ACC112 (cell line): ENCODE measurements around the gene CFAP74.

Source experiments
- H2AFZ ChIP-seq: fragments of 200-600 bp; sonication (generic); one replicate; pipeline ENCODE4 v1.6.0; 2017; ENCODE audit warnings: antibody characterized with exemption, low read length; ENCODE audit not compliant: unreplicated experiment
- H3K27ac ChIP-seq: fragments of 200-600 bp; sonication (generic); 2 replicates; pipeline ENCODE4 v1.5.1; 2014; ENCODE audit warnings: low read depth, mild to moderate bottlenecking, antibody characterized with exemption, low read length, moderate library complexity
- H3K27me3 ChIP-seq: fragments of 200-600 bp; sonication (generic); 2 replicates; pipeline ENCODE4 v1.6.1; 2014; ENCODE audit warnings: mild to moderate bottlenecking, antibody characterized with exemption, low read length, moderate library complexity, mixed read lengths; ENCODE audit not compliant: insufficient read depth
- H3K36me3 ChIP-seq: fragments of 200-600 bp; sonication (generic); 2 replicates; pipeline ENCODE4 v1.6.1; 2016; ENCODE audit warnings: mild to moderate bottlenecking, antibody characterized with exemption, low read length, moderate library complexity, mixed read lengths; ENCODE audit not compliant: insufficient read depth
- H3K4me1 ChIP-seq: fragments of 200-600 bp; sonication (generic); one replicate; pipeline ENCODE4 v1.6.1; 2016; ENCODE audit warnings: low read length, mixed read lengths; ENCODE audit not compliant: insufficient read depth, unreplicated experiment, control insufficient read depth
- H3K4me3 ChIP-seq: fragments of 200-600 bp; sonication (generic); 2 replicates; pipeline ENCODE4 v1.5.1; 2014; ENCODE audit warnings: mild to moderate bottlenecking, low read depth, low read length
- H3K79me2 ChIP-seq: fragments of 200-600 bp; sonication (generic); one replicate; pipeline ENCODE4 v1.6.0; 2016; ENCODE audit warnings: low read length; ENCODE audit not compliant: control insufficient read depth, unreplicated experiment, insufficient read depth

Gene CFAP74

GRCh38 chr1:2018217-2019171 lies 14.9 kb upstream of the CFAP74 start:
- H3K27me3 ChIP-seq = peaks cover 80% of the 10 kb centered on the region
- H3K4me3 ChIP-seq = no peak overlapping the region
- no peak overlapping the region for H2AFZ ChIP-seq

DNA sequence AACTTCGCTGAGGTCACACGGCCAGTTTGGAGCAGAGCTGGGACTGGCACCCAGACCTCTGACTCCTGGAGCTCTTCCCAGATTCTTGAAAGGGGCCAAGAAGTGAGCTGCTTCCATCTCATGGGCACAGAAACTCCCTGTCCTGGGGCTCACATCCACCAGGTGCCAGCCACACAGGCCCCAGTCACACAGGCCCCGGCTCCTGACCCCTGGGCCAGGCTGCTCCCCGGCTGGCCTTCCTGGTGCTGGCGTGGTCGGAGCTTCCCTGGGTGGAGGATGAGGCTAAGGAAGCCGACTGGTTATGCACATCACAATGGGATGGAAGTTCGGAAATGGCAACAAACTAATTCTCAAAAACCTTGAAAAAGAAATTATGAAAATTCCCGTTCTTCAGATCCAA lies 12.5 kb upstream of the CFAP74 start:
- Histone ChIP-seq H3K4me1 (no peaks in the 10 kb centered on the region), H3K36me3 (no peaks in the 10 kb centered on the region), H3K4me3 (no peak overlapping the region), H3K27me3 (peaks cover 80% of the 10 kb centered on the region), H3K79me2 (no peaks in the 10 kb centered on the region), H3K27ac (no peak overlapping the region), H2AFZ (no peak overlapping the region)

More at GRCh38 chr1:2018217-2019171, 14.9 kb upstream of the CFAP74 start:
- Histone ChIP-seq H3K79me2 (no peaks in the 10 kb centered on the region), H3K4me1 (no peaks in the 10 kb centered on the region), H3K36me3 (no peaks in the 10 kb centered on the region), H3K27ac (no peak overlapping the region)

DNA sequence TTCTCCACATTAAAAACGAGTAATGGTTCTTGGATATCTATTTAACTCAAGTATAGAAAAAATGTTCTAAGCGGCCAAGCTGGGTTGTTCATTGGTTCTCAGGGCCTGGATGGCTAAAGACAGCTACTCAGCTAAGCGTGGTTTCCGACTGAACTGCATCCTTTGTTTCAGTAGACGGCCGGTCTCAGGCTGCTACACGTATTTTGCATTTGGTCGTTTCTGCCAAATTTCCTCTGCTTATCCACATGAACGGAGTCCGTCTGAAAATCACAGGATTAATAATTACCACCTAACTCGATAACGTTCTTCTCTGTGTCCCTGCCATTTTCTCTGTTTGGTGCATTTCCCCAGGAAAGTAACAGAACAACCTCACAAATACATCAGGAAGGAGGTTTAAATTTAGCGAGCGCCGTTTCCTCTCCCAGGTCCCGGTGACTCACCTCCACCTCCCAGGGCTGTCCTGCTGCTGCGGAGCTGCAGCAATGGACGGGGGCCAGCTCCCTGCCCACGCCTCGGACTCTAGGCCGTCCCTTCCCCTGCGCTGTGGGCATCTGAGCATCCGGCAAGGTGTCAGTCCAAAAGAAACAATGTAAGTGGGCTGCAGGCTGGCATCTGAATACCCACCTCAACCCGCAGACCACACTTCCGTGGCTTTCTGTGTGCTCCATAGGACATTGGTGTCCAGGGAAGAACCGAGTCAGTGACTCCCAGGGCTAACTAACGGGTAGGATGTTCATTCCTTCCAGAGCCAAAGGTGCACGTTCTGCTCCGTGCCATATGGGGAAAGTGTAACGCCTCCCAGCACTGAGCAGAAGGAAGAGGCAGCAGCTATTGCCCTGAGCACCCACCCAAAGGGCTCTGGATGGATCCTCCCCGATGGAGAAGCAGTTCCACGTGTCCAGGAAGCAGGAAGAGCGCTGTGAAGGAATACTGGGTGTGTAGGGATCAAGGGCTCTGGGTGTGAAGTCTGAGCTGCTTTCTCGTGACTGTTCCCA lies 11.5 kb upstream of the CFAP74 start:
- Histone ChIP-seq H3K79me2 (no peaks in the 10 kb centered on the region), H2AFZ (no peak overlapping the region), H3K4me3 (no peak overlapping the region), H3K36me3 (no peaks in the 10 kb centered on the region), H3K27me3 (peaks cover 78% of the 10 kb centered on the region), H3K27ac (no peak overlapping the region), H3K4me1 (no peaks in the 10 kb centered on the region)

DNA sequence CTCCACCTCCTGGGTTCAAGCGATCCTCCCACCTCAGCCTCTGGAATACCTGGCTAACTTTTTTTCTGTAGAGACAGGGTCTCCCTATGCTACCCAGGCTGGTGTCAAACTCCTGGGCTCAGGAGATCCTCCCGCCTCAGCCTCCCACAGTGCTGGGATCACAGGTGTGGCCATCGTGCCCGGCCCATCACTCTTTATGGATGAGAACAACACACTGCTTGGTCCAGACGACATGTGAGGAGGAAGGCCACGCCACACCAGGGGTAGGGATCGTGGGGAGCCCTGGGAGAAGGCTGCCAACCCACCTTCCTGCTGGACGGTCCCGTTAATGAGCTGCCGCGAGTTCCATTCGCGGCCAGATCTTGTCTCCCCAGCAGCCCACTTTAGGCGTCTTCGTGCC lies 10.6 kb upstream of the CFAP74 start:
- no peak overlapping the region for H3K4me3 ChIP-seq
- peaks cover 78% of the 10 kb centered on the region for H3K27me3 ChIP-seq
- H3K4me1 ChIP-seq = no peaks in the 10 kb centered on the region
- H3K27ac ChIP-seq = no peak overlapping the region
- H3K36me3 ChIP-seq = no peaks in the 10 kb centered on the region
- H3K79me2 ChIP-seq = no peaks in the 10 kb centered on the region
- no peak overlapping the region for H2AFZ ChIP-seq

- Histone ChIP-seq H2AFZ (no peak overlapping the region), H3K27me3 (peaks cover 54% of the 10 kb centered on the region), H3K79me2 (no peaks in the 10 kb centered on the region), H3K4me1 (no peaks in the 10 kb centered on the region), H3K4me3 (no peak overlapping the region), H3K27ac (no peak overlapping the region), H3K36me3 (no peaks in the 10 kb centered on the region)
These were observed 5.8 kb upstream of the CFAP74 start for GRCh38 chr1:2009101-2010053.

DNA sequence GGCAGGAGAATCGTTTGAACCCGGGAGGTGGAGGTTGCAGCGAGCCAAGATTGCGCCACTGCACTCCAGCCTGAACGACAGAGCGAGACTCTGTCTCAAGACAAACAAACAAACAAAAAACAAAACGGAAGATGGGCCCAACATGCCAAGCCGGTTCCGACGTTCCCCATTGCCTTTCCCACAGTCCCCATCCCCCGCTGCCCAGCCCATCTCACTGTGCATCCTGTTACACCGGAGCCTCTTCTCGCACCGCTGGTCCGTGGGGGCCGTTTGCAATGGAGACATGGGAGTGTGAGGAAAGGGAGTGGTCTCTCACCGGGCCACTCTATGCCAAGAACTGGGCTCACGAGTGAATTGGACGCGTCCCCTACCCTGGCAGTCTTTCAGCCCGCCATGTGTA lies 1.3 kb upstream of the CFAP74 start:
- H3K27ac ChIP-seq = no peak overlapping the region
- H3K4me3 ChIP-seq = no peak overlapping the region
- peaks cover 41% of the 10 kb centered on the region for H3K27me3 ChIP-seq

DNA sequence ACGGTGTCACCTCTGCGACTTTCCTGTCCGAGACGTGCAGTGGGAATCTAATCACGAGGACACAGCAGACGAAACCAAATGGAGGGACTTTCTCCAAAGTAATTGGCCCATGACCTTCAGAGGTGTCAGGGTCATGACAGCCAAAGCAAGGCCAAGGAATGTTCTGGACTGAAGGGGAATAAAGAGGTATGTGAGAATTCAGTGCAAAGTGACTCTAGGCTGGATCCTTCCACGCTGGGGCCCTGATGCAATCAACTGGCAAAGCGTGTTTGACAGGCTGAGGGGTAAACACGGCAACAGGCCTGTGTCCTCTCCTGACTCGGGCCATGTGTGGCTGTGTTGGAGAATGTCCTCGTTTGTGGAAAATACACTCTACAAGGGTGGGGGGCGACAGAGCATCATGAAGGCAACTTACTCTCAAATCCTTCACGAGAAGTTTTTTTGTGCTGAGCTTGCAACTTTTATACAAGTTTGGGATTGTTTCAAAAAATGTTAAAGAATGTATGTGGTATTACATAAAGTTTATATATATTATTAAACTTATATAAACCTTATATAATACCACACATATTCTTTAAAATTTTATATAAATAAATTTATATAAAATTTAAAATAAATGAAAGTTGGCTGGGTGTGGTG lies 1.7 kb downstream of the CFAP74 start:
- H3K36me3 ChIP-seq = no peaks in the 10 kb centered on the region
- H3K27me3 ChIP-seq = peaks cover 25% of the 10 kb centered on the region
- H3K79me2 ChIP-seq = no peaks in the 10 kb centered on the region
- H2AFZ ChIP-seq = no peak overlapping the region
- H3K4me1 ChIP-seq = no peaks in the 10 kb centered on the region
- no peak overlapping the region for H3K4me3 ChIP-seq
- no peak overlapping the region for H3K27ac ChIP-seq

More for the DNA sequence above, 1.3 kb upstream of the CFAP74 start:
- H2AFZ ChIP-seq = no peak overlapping the region
- no peaks in the 10 kb centered on the region for H3K36me3 ChIP-seq
- no peaks in the 10 kb centered on the region for H3K79me2 ChIP-seq
- no peaks in the 10 kb centered on the region for H3K4me1 ChIP-seq

GRCh38 chr1:2000850-2001249 lies 2.7 kb downstream of the CFAP74 start:
- Histone ChIP-seq H3K4me1 (no peaks in the 10 kb centered on the region), H2AFZ (no peak overlapping the region), H3K4me3 (no peak overlapping the region), H3K27me3 (peaks cover 21% of the 10 kb centered on the region), H3K27ac (no peak overlapping the region), H3K36me3 (no peaks in the 10 kb centered on the region), H3K79me2 (no peaks in the 10 kb centered on the region)

DNA sequence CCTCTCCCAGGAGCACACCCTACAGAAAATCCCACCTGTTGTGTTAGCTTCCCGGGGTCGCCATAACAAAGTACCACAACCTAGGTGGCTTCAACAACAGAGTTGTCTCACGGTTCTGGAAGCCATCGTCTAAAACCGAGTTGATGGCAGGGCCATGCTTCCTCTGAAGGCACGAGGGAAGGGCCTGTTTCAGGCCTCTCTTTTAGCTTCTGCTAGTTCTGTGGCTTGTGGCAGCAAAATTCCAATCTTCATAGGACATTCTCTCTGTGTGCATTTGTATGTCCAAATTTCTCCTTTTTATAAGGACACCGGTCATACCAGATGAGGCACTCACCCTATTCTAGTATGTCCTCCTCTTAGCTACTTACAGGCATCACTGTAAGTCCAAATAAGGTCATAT lies 3.2 kb downstream of the CFAP74 start:
- Histone ChIP-seq H3K4me1 (no peaks in the 10 kb centered on the region), H3K27ac (no peak overlapping the region), H3K27me3 (peaks cover 19% of the 10 kb centered on the region), H3K4me3 (no peak overlapping the region), H3K36me3 (no peaks in the 10 kb centered on the region), H2AFZ (no peak overlapping the region), H3K79me2 (no peaks in the 10 kb centered on the region)
